Transverse colon (tissue), 3 donors: ENCODE measurements around the gene DCP2.

Experiments
- EP300 ChIP-seq: sonication (generic); formaldehyde crosslinking; IDR thresholded peaks from one replicate; pipeline ENCODE4 v1.6.1; 2017; ENCODE audit warnings: antibody characterized with exemption, low read depth
- POLR2A ChIP-seq: fragments of 450-650 bp; IDR thresholded peaks from one replicate; pipeline ENCODE4 v1.6.1; 2016; ENCODE audit warnings: antibody characterized with exemption, mild to moderate bottlenecking, moderate library complexity
- TF ChIP-seq, protein P1 (sequence below), 5 experiments: fragments of 200-600 bp in 3 of 5; fragments of 450-650 bp in 2 of 5; sonication (generic) in 3 of 5; IDR thresholded peaks; 1 replicate in 2 of 5; 2 replicates in 3 of 5; pipeline ENCODE4 v1.5.1; 2016 to 2017; ENCODE audit warnings: antibody characterized with exemption in 5 of 5, inconsistent platforms in 3 of 5, mild to moderate bottlenecking in 2 of 5, moderate library complexity in 1 of 5

DNA sequence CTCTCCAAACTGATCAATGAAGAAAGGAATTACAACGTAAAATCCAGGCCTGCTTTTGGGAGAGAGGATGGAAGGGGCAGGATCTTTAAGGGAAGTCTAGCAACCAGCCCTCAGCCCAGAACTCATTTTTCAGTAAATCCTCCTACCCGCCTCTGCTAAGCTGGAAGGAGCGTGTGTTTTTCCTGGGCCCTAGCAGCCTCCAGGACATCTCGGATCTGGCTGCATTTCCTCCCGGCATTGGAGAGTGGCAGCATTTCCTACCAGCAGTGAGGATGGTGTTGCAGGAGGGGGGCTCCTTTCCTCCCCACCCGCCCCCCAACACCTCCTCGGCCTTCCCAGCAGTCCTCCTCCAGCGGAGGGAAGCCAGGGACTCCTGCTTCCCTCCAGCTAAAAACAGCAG, 54.5 kb downstream of the DCP2 start:
- TF ChIP-seq, protein P1, sequence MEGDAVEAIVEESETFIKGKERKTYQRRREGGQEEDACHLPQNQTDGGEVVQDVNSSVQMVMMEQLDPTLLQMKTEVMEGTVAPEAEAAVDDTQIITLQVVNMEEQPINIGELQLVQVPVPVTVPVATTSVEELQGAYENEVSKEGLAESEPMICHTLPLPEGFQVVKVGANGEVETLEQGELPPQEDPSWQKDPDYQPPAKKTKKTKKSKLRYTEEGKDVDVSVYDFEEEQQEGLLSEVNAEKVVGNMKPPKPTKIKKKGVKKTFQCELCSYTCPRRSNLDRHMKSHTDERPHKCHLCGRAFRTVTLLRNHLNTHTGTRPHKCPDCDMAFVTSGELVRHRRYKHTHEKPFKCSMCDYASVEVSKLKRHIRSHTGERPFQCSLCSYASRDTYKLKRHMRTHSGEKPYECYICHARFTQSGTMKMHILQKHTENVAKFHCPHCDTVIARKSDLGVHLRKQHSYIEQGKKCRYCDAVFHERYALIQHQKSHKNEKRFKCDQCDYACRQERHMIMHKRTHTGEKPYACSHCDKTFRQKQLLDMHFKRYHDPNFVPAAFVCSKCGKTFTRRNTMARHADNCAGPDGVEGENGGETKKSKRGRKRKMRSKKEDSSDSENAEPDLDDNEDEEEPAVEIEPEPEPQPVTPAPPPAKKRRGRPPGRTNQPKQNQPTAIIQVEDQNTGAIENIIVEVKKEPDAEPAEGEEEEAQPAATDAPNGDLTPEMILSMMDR (IDR thresholded peaks at IDR 0.05) = no peak
- TF ChIP-seq EP300 (no peak), POLR2A (no peak)
